Measurements from ENCODE around the gene STK10.

- TF ChIP-seq, protein P1, sequence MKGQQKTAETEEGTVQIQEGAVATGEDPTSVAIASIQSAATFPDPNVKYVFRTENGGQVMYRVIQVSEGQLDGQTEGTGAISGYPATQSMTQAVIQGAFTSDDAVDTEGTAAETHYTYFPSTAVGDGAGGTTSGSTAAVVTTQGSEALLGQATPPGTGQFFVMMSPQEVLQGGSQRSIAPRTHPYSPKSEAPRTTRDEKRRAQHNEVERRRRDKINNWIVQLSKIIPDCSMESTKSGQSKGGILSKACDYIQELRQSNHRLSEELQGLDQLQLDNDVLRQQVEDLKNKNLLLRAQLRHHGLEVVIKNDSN (IDR thresholded peaks at IDR 0.05): no peak
- TF ChIP-seq CEBPB (IDR thresholded peaks at IDR 0.05) (no peak), EGR1 (IDR thresholded peaks at IDR 0.05) (no peak), CREB1 (IDR thresholded peaks at IDR 0.05; ENCODE audit: low read depth) (no peak), YY1 (IDR thresholded peaks at IDR 0.05; ENCODE audit: low read depth) (no peak), REST (IDR thresholded peaks at IDR 0.05; ENCODE audit: low read depth) (no peak), NFIC (IDR thresholded peaks at IDR 0.05) (no peak), RAD21 (IDR thresholded peaks at IDR 0.05; ENCODE audit: low read depth) (no peak)
These were observed 158.1 kb downstream of the STK10 start for GRCh38 chr5:172029876-172030275.

Data from Ishikawa (cell line).